PC-3 (cell line): Measurements from ENCODE around the gene PRDM12. TPM values are rescaled to one million over a fixed set of nuclear protein-coding genes. Genes with fewer than 3 reads are reported as not detected.

Experiments
- ATAC-seq: fragments of 200-7000 bp; cut with Tn5 transposase; 2 replicates; pipeline ENCODE4 v1.9.1; 2020; ENCODE audit warnings: mild to moderate bottlenecking, moderate library complexity
- BruUV-seq: library from RNA; stranded (reverse); fragments of 400-500 nt; replicated peaks from 2 replicates; lab custom pipeline; 2021; lab: Mats Ljungman, UMichigan
- CTCF ChIA-PET: fragments of 300-600 bp; sonication (Branson Sonifier 250); formaldehyde crosslinking; loops from one replicate; lab custom pipeline; 2022; ENCODE audit warnings: antibody characterized with exemption; lab: Charles Lee
- POLR2A ChIA-PET: fragments of 300-600 bp; sonication (Branson Sonifier 250); formaldehyde crosslinking; loops from one replicate; lab custom pipeline; 2022; ENCODE audit warnings: antibody characterized with exemption; ENCODE audit not compliant: unreplicated experiment; lab: Charles Lee
- DNase-seq: peaks from one replicate; pipeline ENCODE4 v3.0.0-alpha.2; 2015
- H2AFZ ChIP-seq: fragments of 300-600 bp; sonication (generic); 2 replicates; pipeline ENCODE4 v1.6.0; 2016; ENCODE audit warnings: antibody characterized with exemption, low read length
- H3F3A ChIP-seq: fragments of 300-600 bp; sonication (generic); one replicate; pipeline ENCODE4 v1.6.0; 2017; ENCODE audit warnings: antibody characterized with exemption, low read length, control low read depth, mild to moderate bottlenecking; ENCODE audit not compliant: unreplicated experiment
- H3K27ac ChIP-seq: fragments of 300-600 bp; sonication (generic); 2 replicates; pipeline ENCODE4 v1.5.1; 2016; ENCODE audit warnings: mild to moderate bottlenecking, low read length
- H3K27me3 ChIP-seq: fragments of 300-600 bp; sonication (generic); 2 replicates; pipeline ENCODE4 v1.6.1; 2016; ENCODE audit warnings: low read length, mixed read lengths
- H3K36me3 ChIP-seq: fragments of 300-600 bp; sonication (generic); 2 replicates; pipeline ENCODE4 v1.6.1; 2016; ENCODE audit warnings: low read depth, mixed run types, low read length, mixed read lengths
- H3K4me1 ChIP-seq: fragments of 300-600 bp; sonication (generic); 2 replicates; pipeline ENCODE4 v1.5.1; 2016; ENCODE audit warnings: low read length; ENCODE audit not compliant: insufficient read depth
- H3K4me2 ChIP-seq: fragments of 300-600 bp; sonication (generic); 2 replicates; pipeline ENCODE4 v1.6.0; 2016; ENCODE audit warnings: low read length
- H3K4me3 ChIP-seq: fragments of 300-600 bp; sonication (generic); 2 replicates; pipeline ENCODE4 v1.5.1; 2016; ENCODE audit warnings: mild to moderate bottlenecking, low read length, mixed read lengths
- H3K79me2 ChIP-seq: fragments of 300-600 bp; sonication (generic); 2 replicates; pipeline ENCODE4 v1.6.1; 2017; ENCODE audit warnings: low read length, mixed read lengths
- H3K9ac ChIP-seq: fragments of 300-600 bp; sonication (generic); 2 replicates; pipeline ENCODE4 v1.6.0; 2016; ENCODE audit warnings: mild to moderate bottlenecking, low read length
- H3K9me2 ChIP-seq: fragments of 300-600 bp; sonication (generic); replicated peaks from 2 replicates; pipeline ENCODE4 v1.6.1; 2016; ENCODE audit warnings: mixed run types, low read length, mixed read lengths
- H3K9me3 ChIP-seq: fragments of 300-600 bp; sonication (generic); 2 replicates; pipeline ENCODE4 v1.6.1; 2016; ENCODE audit warnings: low read length, mixed read lengths
- H4K20me1 ChIP-seq: fragments of 300-600 bp; sonication (generic); 2 replicates; pipeline ENCODE4 v1.6.1; 2016; ENCODE audit warnings: low read length, mixed read lengths
- CTCF ChIP-seq: fragments of 300-600 bp; sonication (generic); conservative IDR thresholded peaks from 2 replicates; pipeline ENCODE4 v1.5.1; 2017; ENCODE audit warnings: antibody characterized with exemption, low read depth, mild to moderate bottlenecking, low read length
- EZH2 ChIP-seq: fragments of 300-600 bp; sonication (generic); IDR thresholded peaks from one replicate; pipeline ENCODE4 v1.6.1; 2017; ENCODE audit warnings: antibody characterized with exemption, mild to moderate bottlenecking, low read length; ENCODE audit not compliant: unreplicated experiment
- EZH2phosphoT487 ChIP-seq: fragments of 300-600 bp; sonication (generic); IDR thresholded peaks from 2 replicates; pipeline ENCODE4 v1.6.1; 2018; ENCODE audit warnings: mild to moderate bottlenecking, antibody characterized with exemption, low read length, borderline replicate concordance
- intact Hi-C: fragments of 100-400 bp; cut with micrococcal nuclease; formaldehyde crosslinking; loops from 2 replicates; pipeline ENCODE4 v1.9.0; 2023
- total RNA-seq: library from RNA; depleted of rRNA; stranded (reverse); fragments of >200 nt; gene quantifications from 2 replicates; pipeline ENCODE4 v1.2.3, GENCODE V29; 2014

Gene PRDM12
- total RNA-seq, 1 experiment from 2014 or later: not detected

GRCh38 chr9:130693426-130694191 is 29.2 kb downstream of the PRDM12 start, which contains the start of gene EXOSC2:
Gene EXOSC2 (plus strand): TSS chr9:130693780. CDS start chr9:130693792, 12 bp downstream.
- Histone ChIP-seq H3K27me3 (no peaks in the 10 kb centered on the region), H3K79me2 (peaks cover 48% of the 10 kb centered on the region), H3K36me3 (peaks cover 23% of the 10 kb centered on the region), H3K27ac (peak within 1 kb of the TSS; percentile 17; the same call in 1 of the 2 replicates), H3K4me3 (peak within 1 kb of the TSS; percentile 93), H3K9me2 (no peaks in the 10 kb centered on the region), H3K9me3 (no peaks in the 10 kb centered on the region), H3F3A (no peaks in the 10 kb centered on the region), H3K9ac (peak within 1 kb of the TSS; percentile 95), H2AFZ (peak within 1 kb of the TSS; percentile 80), H3K4me1 (peaks cover 17% of the 10 kb centered on the region), H3K4me2 (peak within 1 kb of the TSS; percentile 86), H4K20me1 (peaks cover 21% of the 10 kb centered on the region; the same call in 1 of the 2 replicates)
- intact Hi-C loops: no loop called here
- ChIA-PET CTCF (interaction anchor here (0.6 kb wide), 3 partner anchors 226 to 455 kb away, joined by 3 to 4 read pairs (median 3); no protein-coding TSS in a partner anchor), POLR2A (no interaction called here)
- TF ChIP-seq CTCF (no peak), EZH2phosphoT487 (no peak), EZH2 (no peak)
- BruUV-seq: TSS peak; percentile 38
- ATAC-seq: peak; percentile 80
- peak; percentile 95 for DNase-seq

- BruUV-seq: no TSS peak
- Histone ChIP-seq H2AFZ (peak overlapping the region; percentile 65; the same call in 1 of the 2 replicates), H3K4me2 (peak overlapping the region; percentile 86), H3K79me2 (peaks cover 50% of the 10 kb centered on the region), H3K27ac (0 out of 2 replicates have a peak overlapping the region, but pooled peaks have one; percentile 17), H3F3A (no peaks in the 10 kb centered on the region), H3K4me3 (peak overlapping the region; percentile 93), H3K9ac (peak overlapping the region; percentile 95), H3K36me3 (peaks cover 26% of the 10 kb centered on the region), H3K9me2 (no peaks in the 10 kb centered on the region), H3K9me3 (no peaks in the 10 kb centered on the region), H3K27me3 (no peaks in the 10 kb centered on the region), H4K20me1 (peaks cover 21% of the 10 kb centered on the region; the same call in 1 of the 2 replicates), H3K4me1 (peaks cover 17% of the 10 kb centered on the region)
- DNase-seq (no peak), ATAC-seq (no peak)
- CTCF ChIA-PET: interaction anchor here (0.6 kb wide), 1 partner anchor 269 kb away, joined by 4 read pairs; no protein-coding TSS in a partner anchor
- POLR2A ChIA-PET: no interaction called here
- intact Hi-C loops: no loop called here
- TF ChIP-seq EZH2: no peak
- TF ChIP-seq CTCF: no peak
- no peak for TF ChIP-seq EZH2phosphoT487
Observed at GRCh38 chr9:130694205-130694604, 29.8 kb downstream of the PRDM12 start.

- CTCF ChIA-PET: no interaction called here
Observed at GRCh38 chr9:130696139-130696650, 31.8 kb downstream of the PRDM12 start.

More at GRCh38 chr9:130696139-130696650, 31.8 kb downstream of the PRDM12 start:
- H3K9me2 ChIP-seq: no peaks in the 10 kb centered on the region
- no peak for DNase-seq
- intact Hi-C loops: no loop called here
- no peaks in the 10 kb centered on the region for H3K9me3 ChIP-seq
- no peak overlapping the region for H3K4me3 ChIP-seq
- H3K4me1 ChIP-seq: peaks cover 12% of the 10 kb centered on the region
- H3K9ac ChIP-seq: no peak overlapping the region
- no peak overlapping the region for H3K4me2 ChIP-seq
- H3K79me2 ChIP-seq: peaks cover 50% of the 10 kb centered on the region
- H2AFZ ChIP-seq: no peak overlapping the region
- H3K27me3 ChIP-seq: no peaks in the 10 kb centered on the region
- BruUV-seq: no TSS peak
- H4K20me1 ChIP-seq: peaks cover 21% of the 10 kb centered on the region; the same call in 1 of the 2 replicates
- TF ChIP-seq CTCF (no peak), EZH2phosphoT487 (no peak), EZH2 (no peak)
- H3K27ac ChIP-seq: no peak overlapping the region
- no peak for ATAC-seq
- no peaks in the 10 kb centered on the region for H3F3A ChIP-seq
- POLR2A ChIA-PET: no interaction called here
- H3K36me3 ChIP-seq: peaks cover 28% of the 10 kb centered on the region
